ENCODE data around the gene RUVBL1.
A peak's percentile ranks its signal among the peaks of the same experiment; 100 is the strongest.

The RUVBL1 gene

DNA sequence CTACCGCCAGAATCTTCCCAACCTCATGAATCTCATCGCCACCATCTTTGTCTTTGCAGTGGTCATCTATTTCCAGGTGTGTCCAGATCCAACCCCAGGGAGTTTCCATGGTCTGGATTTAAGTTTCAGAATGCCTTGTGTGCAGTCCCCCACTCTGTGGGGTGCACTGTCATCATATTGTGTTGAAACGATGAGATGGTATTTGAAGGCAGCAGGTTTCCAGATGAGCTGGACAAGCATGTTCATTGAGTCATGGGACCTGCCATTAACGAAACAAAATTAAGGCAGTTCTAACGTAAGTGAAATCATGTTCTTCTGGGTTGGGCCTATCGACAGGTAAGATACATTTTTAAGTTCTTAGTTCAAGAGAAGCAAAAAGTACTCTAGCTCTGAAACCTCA, 58.6 kb downstream of the RUVBL1 start:
- no peak for DNase-seq

- DNase-seq, result no peak
Observed at GRCh38 chr3:128063865-128064264, 59.7 kb downstream of the RUVBL1 start.

DNA sequence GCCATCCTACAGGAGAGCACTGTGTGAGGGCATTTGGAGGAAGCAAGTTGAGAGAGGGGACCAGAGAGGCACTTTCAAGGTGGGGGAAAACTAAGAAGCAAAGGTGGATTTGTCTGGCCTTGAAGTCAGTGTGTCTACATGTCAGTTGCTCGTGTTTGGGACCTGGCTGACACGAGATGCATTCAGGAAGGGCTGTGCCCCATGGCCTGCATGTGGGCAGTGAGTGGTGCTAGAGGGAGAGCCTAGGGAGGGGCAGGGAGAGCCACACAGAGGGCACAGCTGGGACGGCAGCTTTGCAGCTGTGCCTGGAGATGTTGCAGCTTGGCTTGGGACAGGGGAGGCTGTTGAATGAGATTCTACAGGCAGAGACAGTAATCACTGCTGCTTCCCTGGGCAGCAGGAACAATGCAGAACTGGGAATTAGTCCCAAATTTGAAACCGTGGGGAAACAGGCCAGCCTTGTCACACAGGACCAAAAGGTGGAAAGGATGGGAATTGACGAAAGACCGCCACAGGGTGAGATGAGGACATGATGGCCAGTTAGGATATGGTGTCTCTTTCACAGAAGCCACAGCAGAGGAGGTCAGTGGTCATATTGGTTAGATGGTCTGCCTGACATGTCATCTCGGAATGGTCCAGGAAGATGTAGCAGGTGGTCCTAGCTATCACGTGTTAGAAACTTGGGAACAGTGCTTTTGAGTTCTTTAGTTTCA, 61.4 kb downstream of the RUVBL1 start:
- DNase-seq, result no peak

DNA sequence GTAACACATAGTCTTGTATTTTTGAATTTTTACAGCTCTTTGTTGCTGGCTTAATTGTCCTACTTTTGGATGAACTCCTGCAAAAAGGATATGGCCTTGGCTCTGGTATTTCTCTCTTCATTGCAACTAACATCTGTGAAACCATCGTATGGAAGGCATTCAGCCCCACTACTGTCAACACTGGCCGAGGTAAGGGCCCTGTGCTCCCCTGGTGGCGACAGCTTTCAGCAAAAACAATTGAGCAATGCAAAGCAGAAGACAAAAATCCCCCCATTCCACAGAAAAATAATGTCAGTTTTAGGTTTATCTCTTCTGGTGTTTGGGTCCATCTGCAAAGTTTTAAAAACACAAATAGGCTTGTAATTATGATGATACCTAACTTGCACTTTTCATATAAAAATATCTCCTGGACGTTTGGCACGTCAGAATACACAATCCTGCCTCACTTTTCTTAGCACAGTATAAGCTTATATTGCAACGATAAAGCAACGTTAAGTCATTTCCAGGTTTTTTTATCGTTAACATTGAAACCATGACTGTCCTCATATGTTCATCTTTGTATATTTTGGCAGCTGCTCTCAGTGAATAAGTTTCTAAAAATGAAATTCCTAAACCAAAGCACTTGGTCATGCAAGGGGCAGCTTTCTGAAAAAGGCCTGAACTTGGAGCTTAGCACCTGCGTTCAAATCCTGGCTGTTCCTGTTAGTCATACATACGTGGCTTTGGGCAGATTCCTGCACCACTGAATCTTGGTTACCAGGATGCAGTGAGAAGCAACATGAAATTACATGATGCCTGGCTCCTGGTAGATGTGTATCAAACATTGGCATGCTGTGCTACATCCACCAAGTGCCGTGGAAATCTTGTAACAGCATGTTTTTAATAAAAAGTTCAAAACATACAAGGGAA, 62.9 kb downstream of the RUVBL1 start:
- DNase-seq, result no peak

- DNase-seq, result no peak
Observed at GRCh38 chr3:128056258-128056657, 67.4 kb downstream of the RUVBL1 start.

DNA sequence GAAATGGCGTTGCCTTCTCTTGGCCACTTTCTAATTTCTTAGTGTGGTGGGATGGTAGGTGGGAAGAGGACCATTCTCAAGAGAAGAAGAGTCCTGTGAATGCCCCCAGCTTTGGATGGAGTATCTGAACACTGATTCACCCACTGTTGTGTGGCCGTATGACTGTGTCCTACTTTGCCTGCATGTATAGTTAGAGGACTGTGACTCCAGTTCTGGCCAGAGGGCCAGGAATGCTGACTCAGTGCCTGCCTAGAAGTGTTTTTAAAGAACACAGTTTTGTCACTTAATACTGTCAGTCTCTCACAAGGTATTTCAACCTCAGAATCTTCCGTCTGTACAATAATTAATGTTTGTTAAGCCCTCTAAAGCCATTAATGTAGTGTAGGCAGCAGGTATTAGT, 69.2 kb downstream of the RUVBL1 start:
- DNase-seq, result no peak

GRCh38 chr3:128053614-128054013, 70.0 kb downstream of the RUVBL1 start:
- DNase-seq, result no peak

DNA sequence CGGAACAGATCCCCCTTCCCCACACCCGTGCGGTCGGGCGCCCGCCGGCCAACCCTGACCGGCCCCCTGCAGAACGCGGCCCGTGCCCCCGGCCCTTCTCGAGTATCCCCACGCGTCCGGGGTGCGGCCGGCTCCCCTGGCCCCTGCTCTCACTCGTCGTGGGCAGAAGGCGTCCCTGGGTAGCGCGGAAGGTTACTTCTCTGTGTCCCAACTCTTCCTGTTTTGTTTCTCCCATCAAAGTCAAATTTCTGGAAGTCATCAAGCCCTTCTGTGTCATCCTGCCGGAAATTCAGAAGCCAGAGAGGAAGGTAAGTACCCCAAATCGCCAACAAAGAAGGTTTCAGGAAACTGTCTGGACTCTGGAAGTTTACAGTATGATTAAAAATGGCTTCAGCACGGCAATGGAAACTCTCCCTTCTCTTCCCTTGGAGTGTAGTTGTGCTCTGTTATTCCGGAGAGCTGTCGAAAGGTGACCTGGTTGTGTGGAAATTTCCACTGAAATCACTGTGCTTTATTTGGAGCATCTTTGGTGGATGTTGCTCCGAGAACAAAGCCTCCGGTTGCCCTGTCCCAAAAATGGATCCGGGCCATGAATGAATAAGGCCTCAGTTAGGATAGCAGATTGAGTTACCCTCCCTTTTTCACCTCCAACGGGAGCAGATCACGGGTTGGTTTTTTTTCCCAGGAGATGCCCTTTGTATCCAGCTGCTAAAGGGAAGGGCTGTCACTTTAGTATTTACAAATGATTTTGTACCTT, 70.8 kb downstream of the RUVBL1 start:
- DNase-seq, result no peak

- peak; percentile 86 for DNase-seq
Observed at GRCh38 chr3:128051837-128052594, 71.6 kb downstream of the RUVBL1 start, which contains the start of gene SEC61A1. Gene SEC61A1 (plus strand): TSS chr3:128052437. CDS start chr3:128052553, 116 bp downstream.

DNA sequence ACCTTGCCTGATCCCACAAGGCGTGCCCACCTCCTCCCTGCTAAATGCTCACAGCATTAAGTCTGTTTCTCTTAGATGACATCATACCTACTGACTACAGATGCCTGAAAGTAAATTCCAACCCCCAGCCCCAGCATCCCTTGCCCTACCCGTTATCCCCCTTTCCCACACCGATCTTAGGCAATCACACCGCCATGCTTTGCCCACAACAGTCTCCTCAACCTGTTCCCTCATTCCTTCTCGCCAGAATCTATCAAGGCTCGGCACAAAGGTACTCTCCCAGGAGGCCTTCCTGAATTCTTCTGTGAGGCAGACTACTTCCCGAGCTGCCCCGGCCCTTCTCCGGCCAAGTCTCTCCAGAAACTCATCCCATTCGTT, 72.2 kb downstream of the RUVBL1 start:
- DNase-seq, result no peak

DNA sequence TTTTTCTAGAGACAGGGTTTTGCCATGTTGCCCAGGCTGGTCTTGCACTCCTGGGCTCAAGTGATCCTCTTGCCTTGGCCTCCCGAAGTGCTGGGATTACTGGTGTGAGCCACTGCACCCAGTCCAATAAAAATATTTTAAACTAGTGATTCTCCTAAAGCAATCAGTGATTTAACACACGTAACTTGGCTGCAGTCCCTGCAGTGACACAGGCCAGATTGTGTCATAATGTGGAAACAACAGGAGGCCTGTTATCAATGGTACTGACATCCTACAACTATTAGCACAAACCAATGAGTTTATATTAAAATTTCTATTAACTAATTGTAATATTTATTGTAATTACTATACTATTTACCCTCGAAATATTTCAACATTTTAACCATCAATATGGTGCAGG, 73.0 kb downstream of the RUVBL1 start:
- DNase-seq, result no peak

DNA sequence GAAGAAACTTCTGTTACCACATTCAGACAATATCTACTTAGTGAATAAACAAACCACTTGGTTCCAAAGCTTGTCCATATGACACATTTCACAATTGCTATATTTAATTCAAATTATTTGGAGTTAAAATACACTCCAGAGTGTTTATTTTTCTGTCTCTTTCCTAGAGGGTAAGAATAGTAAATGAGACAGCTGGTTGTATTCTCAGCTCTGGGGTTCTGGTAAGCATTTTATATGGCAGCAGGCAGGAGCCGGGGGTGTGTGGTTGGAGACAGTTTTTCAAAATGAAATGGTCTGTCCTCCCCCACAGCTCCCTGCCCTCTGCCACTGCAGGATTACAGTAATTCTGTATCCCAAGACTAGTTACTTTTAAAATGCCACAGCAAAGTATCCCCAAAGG, 82.3 kb downstream of the RUVBL1 start:
- no peak for DNase-seq

DNA sequence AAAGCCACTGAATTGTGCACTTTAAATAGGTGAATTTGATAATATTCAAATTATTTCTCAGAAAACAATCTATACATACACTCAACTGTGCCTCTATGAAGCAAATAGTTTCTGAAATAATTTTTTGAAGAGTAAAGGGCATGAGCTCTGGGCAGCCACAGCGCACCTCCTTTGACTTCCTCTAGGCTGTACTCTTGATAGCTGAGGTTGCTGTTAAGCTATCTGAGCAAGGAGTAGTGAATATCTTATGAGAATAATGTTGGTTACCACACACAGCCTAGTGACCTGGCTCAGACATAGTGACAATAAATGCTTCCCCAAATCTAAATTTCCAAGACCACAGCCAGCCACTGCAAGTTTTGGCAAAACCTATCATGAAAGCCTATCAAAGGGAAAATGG, 83.0 kb downstream of the RUVBL1 start:
- no peak for DNase-seq

DNA sequence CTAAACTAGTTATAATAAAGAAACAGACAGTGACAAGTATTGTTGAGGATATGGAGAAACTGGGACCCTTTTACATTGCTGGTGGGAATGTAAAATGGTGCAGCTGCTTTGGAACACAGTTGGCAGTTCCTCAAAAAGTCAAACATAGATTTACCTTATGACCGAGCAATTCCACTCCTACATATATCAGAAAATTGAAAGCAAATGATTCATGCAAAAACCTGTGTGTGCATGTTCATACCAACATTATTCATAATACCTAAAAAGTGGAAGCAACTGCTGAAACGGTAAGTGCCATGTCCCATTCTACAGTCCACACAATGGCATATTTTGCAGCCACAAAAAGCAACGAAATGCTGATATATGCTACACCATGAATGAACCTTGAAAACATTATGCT, 83.6 kb downstream of the RUVBL1 start:
- DNase-seq, result no peak

GRCh38 chr3:128036119-128036518, 87.5 kb downstream of the RUVBL1 start:
- DNase-seq, result no peak

- no peak for DNase-seq
Observed at GRCh38 chr3:128033102-128033501, 90.5 kb downstream of the RUVBL1 start.

All from NCI-H446 treated with DMSO at 0.1 percent for 48 hours (cell line).